Smooth muscle cell (in vitro differentiated cells): ENCODE measurements around the gene HOXA2. TPM values are rescaled to one million over a fixed set of nuclear protein-coding genes. Genes with fewer than 3 reads are reported as not detected.

Experiments used
- DNase-seq: peaks from one replicate; lab custom pipeline; 2025; ENCODE audit not compliant: unreplicated experiment; lab: John Stamatoyannopoulos, UW
- H2AFZ ChIP-seq: fragments of 200-600 bp; sonication (generic); 2 replicates; pipeline ENCODE4 v1.6.0; 2016; ENCODE audit warnings: antibody characterized with exemption, low read depth, mild to moderate bottlenecking
- H3F3A ChIP-seq: fragments of 200-600 bp; sonication (generic); 2 replicates; pipeline ENCODE4 v1.6.0; 2017; ENCODE audit warnings: antibody characterized with exemption, low read depth
- H3K27ac ChIP-seq: fragments of 200-600 bp; sonication (generic); 2 replicates; pipeline ENCODE4 v1.5.1; 2016; ENCODE audit warnings: low read depth, mild to moderate bottlenecking
- H3K27me3 ChIP-seq: fragments of 200-600 bp; sonication (generic); 2 replicates; pipeline ENCODE4 v1.6.1; 2016; ENCODE audit warnings: low read depth, mild to moderate bottlenecking
- H3K36me3 ChIP-seq: fragments of 200-600 bp; sonication (generic); 2 replicates; pipeline ENCODE4 v1.5.1; 2016; ENCODE audit warnings: low read depth
- H3K4me1 ChIP-seq: fragments of 200-600 bp; sonication (generic); 2 replicates; pipeline ENCODE4 v1.5.1; 2016; ENCODE audit warnings: low read depth
- H3K4me2 ChIP-seq: fragments of 200-600 bp; sonication (generic); 2 replicates; pipeline ENCODE4 v1.6.0; 2016; ENCODE audit warnings: mild to moderate bottlenecking
- H3K4me3 ChIP-seq: fragments of 200-600 bp; sonication (generic); 2 replicates; pipeline ENCODE4 v1.5.1; 2016; ENCODE audit warnings: mild to moderate bottlenecking
- H3K79me2 ChIP-seq: fragments of 200-600 bp; sonication (generic); 2 replicates; pipeline ENCODE4 v1.6.0; 2016; ENCODE audit warnings: low read depth, mild to moderate bottlenecking
- H3K9ac ChIP-seq: fragments of 200-600 bp; sonication (generic); 2 replicates; pipeline ENCODE4 v1.6.0; 2016; ENCODE audit warnings: low read depth
- H3K9me3 ChIP-seq: fragments of 200-600 bp; sonication (generic); replicated peaks from 2 replicates; pipeline ENCODE4 v1.5.1; 2016; ENCODE audit warnings: low read depth
- H4K20me1 ChIP-seq: fragments of 200-600 bp; sonication (generic); 2 replicates; pipeline ENCODE4 v1.6.0; 2016; ENCODE audit warnings: low read depth
- WGBS: methylation state at CpG from one replicate; pipeline ENCODE4 v1.1.7; 2016; ENCODE audit warnings: low lambda C conversion rate; 5-methylcytosine and 5-hydroxymethylcytosine counted together
- polyA plus RNA-seq: library from polyadenylated mRNA; unstranded; fragments of >200 nt; fragmentation: Nextera tagmentation; extraction: Ambion mirVana; gene quantifications from 2 replicates; pipeline ENCODE4 v1.2.1, GENCODE V29; 2016
- total RNA-seq: library from RNA; depleted of rRNA; stranded (reverse); fragments of >200 nt; gene quantifications from 2 replicates; pipeline ENCODE4 v1.2.3, GENCODE V29; 2014
- TF ChIP-seq, protein P1 (sequence below): fragments of 200-600 bp; sonication (generic); IDR thresholded peaks from 2 replicates; pipeline ENCODE4 v1.5.1; 2017; ENCODE audit warnings: borderline replicate concordance, mild to moderate bottlenecking, antibody characterized with exemption; ENCODE audit not compliant: insufficient read depth, poor library complexity, severe bottlenecking

HOXA2 gene
- total and polyA plus RNA-seq, 2 experiments from 2014 or later: not detected

DNA sequence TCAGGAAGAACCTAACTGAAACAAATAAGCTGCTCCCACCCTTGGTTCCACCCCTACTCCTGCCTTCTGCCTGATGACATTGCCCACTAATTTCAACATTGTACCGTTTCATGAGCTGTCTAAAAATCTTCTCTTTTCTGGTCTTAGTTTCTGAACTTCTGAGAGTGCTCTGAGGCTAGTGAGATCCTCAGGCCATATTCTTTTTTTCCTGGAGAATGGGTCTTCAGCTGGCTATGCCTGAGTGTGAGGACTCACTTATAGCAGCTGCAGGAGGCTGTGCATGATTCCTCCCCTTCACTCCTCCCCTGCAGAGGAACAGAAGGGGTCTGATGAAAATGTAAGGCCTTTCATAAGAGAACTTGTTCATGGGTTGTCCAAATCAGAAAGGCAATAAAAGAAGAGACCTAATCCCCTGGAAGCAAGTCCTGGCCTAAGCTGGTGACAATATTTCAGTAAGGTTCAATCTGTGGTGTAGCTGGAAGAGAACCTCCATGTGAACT lies 17.0 kb upstream of the HOXA2 start:
- Histone ChIP-seq H2AFZ (no peak overlapping the region), H3K9me3 (no peaks in the 10 kb centered on the region), H3K36me3 (no peaks in the 10 kb centered on the region), H4K20me1 (peaks cover 6% of the 10 kb centered on the region), H3K4me3 (no peak overlapping the region), H3K4me2 (no peak overlapping the region), H3K27me3 (peaks cover 100% of the 10 kb centered on the region), H3K9ac (no peak overlapping the region), H3K4me1 (no peaks in the 10 kb centered on the region), H3F3A (no peaks in the 10 kb centered on the region), H3K27ac (no peak overlapping the region), H3K79me2 (no peaks in the 10 kb centered on the region)
- 63% methylated on average over 1 of the region's 1 CpG for WGBS
- TF ChIP-seq, protein P1, sequence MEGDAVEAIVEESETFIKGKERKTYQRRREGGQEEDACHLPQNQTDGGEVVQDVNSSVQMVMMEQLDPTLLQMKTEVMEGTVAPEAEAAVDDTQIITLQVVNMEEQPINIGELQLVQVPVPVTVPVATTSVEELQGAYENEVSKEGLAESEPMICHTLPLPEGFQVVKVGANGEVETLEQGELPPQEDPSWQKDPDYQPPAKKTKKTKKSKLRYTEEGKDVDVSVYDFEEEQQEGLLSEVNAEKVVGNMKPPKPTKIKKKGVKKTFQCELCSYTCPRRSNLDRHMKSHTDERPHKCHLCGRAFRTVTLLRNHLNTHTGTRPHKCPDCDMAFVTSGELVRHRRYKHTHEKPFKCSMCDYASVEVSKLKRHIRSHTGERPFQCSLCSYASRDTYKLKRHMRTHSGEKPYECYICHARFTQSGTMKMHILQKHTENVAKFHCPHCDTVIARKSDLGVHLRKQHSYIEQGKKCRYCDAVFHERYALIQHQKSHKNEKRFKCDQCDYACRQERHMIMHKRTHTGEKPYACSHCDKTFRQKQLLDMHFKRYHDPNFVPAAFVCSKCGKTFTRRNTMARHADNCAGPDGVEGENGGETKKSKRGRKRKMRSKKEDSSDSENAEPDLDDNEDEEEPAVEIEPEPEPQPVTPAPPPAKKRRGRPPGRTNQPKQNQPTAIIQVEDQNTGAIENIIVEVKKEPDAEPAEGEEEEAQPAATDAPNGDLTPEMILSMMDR: no peak
- DNase-seq: no peak

DNA sequence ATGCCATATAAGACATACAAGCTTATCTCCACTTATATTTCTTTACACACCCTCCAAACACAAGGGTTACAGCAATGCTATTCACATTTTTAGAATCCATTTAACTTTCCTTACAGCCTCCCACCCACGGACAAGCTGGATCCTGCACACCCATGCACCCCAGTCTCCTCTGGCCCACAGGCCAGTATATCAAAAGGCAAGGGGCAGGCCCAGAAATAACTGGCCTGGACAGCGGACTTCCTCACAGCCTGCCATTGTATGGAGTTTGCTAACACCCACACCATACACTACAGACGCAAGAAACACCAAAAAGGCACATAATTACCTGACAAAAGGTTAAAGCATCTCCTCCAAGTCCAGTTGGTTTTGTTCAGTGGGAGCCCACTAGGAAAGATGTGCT lies 16.1 kb upstream of the HOXA2 start:
- TF ChIP-seq, protein P1: no peak
- no peaks in the 10 kb centered on the region for H3F3A ChIP-seq
- no peaks in the 10 kb centered on the region for H3K79me2 ChIP-seq
- no peaks in the 10 kb centered on the region for H3K9me3 ChIP-seq
- no peak for DNase-seq
- H3K4me1 ChIP-seq: no peaks in the 10 kb centered on the region
- no peak overlapping the region for H3K4me3 ChIP-seq
- 41% methylated on average over 3 of the region's 3 CpGs for WGBS
- H4K20me1 ChIP-seq: peaks cover 6% of the 10 kb centered on the region
- H3K4me2 ChIP-seq: no peak overlapping the region
- peaks cover 100% of the 10 kb centered on the region for H3K27me3 ChIP-seq
- H3K36me3 ChIP-seq: no peaks in the 10 kb centered on the region
- H2AFZ ChIP-seq: no peak overlapping the region
- H3K9ac ChIP-seq: no peak overlapping the region
- no peak overlapping the region for H3K27ac ChIP-seq

DNA sequence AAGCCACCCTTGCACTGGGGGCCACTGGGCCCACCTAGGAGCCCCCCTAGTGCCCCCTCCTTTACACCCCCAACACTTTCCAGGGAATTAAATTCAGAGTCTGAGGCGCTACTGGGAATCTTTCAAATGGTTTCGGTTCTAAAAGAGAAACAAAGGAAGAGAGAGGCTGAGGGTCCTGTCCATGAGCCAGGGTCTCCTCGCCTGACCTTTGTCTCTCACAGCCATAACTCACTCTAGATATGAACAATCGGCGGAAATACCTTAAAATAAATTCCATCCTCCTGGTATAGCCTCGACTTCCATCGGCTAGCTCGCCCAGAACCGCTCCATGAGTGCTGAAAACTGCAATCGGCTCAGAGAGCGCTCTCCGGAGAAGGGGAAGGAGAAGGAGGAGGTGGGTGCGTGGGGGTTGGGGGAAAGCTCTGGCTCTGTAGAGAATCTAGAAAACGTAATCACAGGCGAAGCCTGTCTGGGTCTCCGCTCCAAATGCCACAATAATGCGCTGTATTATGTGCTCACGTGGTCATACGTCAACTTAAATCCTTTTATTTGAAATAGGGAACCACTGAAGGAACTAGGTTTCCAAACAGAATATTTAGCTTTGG lies 15.5 kb upstream of the HOXA2 start:
- TF ChIP-seq, protein P1: no peak
- Histone ChIP-seq H3K4me1 (no peaks in the 10 kb centered on the region), H3K27ac (no peak overlapping the region), H3K4me2 (peak overlapping the region; percentile 5), H3F3A (no peaks in the 10 kb centered on the region), H3K9me3 (no peaks in the 10 kb centered on the region), H3K4me3 (no peak overlapping the region), H3K27me3 (peaks cover 100% of the 10 kb centered on the region), H4K20me1 (peaks cover 6% of the 10 kb centered on the region), H2AFZ (no peak overlapping the region), H3K9ac (no peak overlapping the region), H3K79me2 (no peaks in the 10 kb centered on the region), H3K36me3 (no peaks in the 10 kb centered on the region)
- DNase-seq: no peak
- WGBS: 10% methylated on average over 11 of the region's 19 CpGs
